Left renal cortex interstitium (tissue), 4 donors: ENCODE data around the gene IQGAP2. TPM values are rescaled to one million over a fixed set of nuclear protein-coding genes. Genes with fewer than 3 reads are reported as not detected.

Source experiments
- DNase-seq, 4 donors: peaks; one replicate each; pipeline ENCODE4 v3.0.0-alpha.2; 2013; ENCODE audit warnings: low read depth in 4 of 4, low spot score in 2 of 4, missing footprints in 1 of 4
- polyA plus RNA-seq, 4 donors: library from polyadenylated mRNA; unstranded; fragments of 120-200 nt; gene quantifications; one replicate each; pipeline ENCODE4 v1.2.1, GENCODE V29; 2013; ENCODE audit not compliant: insufficient read length in 4 of 4

The IQGAP2 gene
- polyA plus RNA-seq, 4 donors: 59.4 to 83.3 (median 71.7) TPM

GRCh38 chr5:76555717-76556116, 152.6 kb downstream of the IQGAP2 start:
- DNase-seq: no peak

GRCh38 chr5:76556511-76557221, 153.6 kb downstream of the IQGAP2 start:
- DNase-seq: no peak

- DNase-seq: no peak
Measured at GRCh38 chr5:76560952-76561891, 158.1 kb downstream of the IQGAP2 start.

GRCh38 chr5:76561959-76562358, 158.9 kb downstream of the IQGAP2 start:
- no peak for DNase-seq

GRCh38 chr5:76565009-76565408, 161.9 kb downstream of the IQGAP2 start:
- no peak for DNase-seq

- DNase-seq: no peak
Measured at GRCh38 chr5:76570153-76570552, 167.1 kb downstream of the IQGAP2 start.

GRCh38 chr5:76571559-76571958, 168.5 kb downstream of the IQGAP2 start:
- DNase-seq: no peak

- no peak for DNase-seq
Measured at GRCh38 chr5:76576450-76576849, 173.4 kb downstream of the IQGAP2 start.

GRCh38 chr5:76576996-76577395, 173.9 kb downstream of the IQGAP2 start:
- DNase-seq: no peak

GRCh38 chr5:76579166-76579937, 176.3 kb downstream of the IQGAP2 start:
- DNase-seq: no peak

- DNase-seq: no peak
Measured at GRCh38 chr5:76580981-76581380, 177.9 kb downstream of the IQGAP2 start.

GRCh38 chr5:76582230-76583162, 179.4 kb downstream of the IQGAP2 start:
- DNase-seq: no peak

GRCh38 chr5:76583163-76584047, 180.3 kb downstream of the IQGAP2 start:
- DNase-seq: no peak

- DNase-seq: no peak
Measured at GRCh38 chr5:76585783-76586217, 182.7 kb downstream of the IQGAP2 start.

GRCh38 chr5:76586531-76586930, 183.4 kb downstream of the IQGAP2 start:
- DNase-seq: no peak

GRCh38 chr5:76590027-76590426, 186.9 kb downstream of the IQGAP2 start:
- no peak for DNase-seq

- DNase-seq: no peak
Measured at GRCh38 chr5:76591366-76591765, 188.3 kb downstream of the IQGAP2 start.

- DNase-seq: no peak
Measured at GRCh38 chr5:76592692-76593091, 189.6 kb downstream of the IQGAP2 start.

GRCh38 chr5:76594107-76594506, 191.0 kb downstream of the IQGAP2 start:
- DNase-seq: no peak
